Measurements from ENCODE around the gene KLHL5. TPM values are rescaled to one million over a fixed set of nuclear protein-coding genes. Genes with fewer than 3 reads are reported as not detected.

KLHL5 gene
- polyA plus RNA-seq, 1 donor from 2014 or later = 33.8 TPM

GRCh38 chr4:39020130-39020529 is 41.9 kb upstream of the KLHL5 start:
- Histone ChIP-seq H4K20me1 (ENCODE audit: insufficient read depth) (no peaks in the 10 kb centered on the region), H3K36me3 (ENCODE audit: insufficient read depth, low read length) (no peaks in the 10 kb centered on the region), H3K4me2 (ENCODE audit: low read length) (no peak overlapping the region), H3K79me2 (replicated peaks; ENCODE audit: insufficient read depth, low read length) (no peaks in the 10 kb centered on the region), H3K9me2 (ENCODE audit: insufficient read depth, low read length) (no peaks in the 10 kb centered on the region), H3K9ac (ENCODE audit: low read length) (no peak overlapping the region), H3K9me3 (ENCODE audit: low read length) (no peaks in the 10 kb centered on the region), H3F3A (ENCODE audit: insufficient read depth, low read length, poor library complexity, severe bottlenecking) (no peaks in the 10 kb centered on the region), H3K4me3 (ENCODE audit: low read length) (no peak overlapping the region), H3K27me3 (ENCODE audit: insufficient read depth, low read depth, low read length) (no peaks in the 10 kb centered on the region), H2AFZ (ENCODE audit: low read depth, low read length) (no peak overlapping the region), H3K27ac (ENCODE audit: low read length) (no peak overlapping the region)
- TF ChIP-seq REST (IDR thresholded peaks at IDR 0.05; ENCODE audit: borderline replicate concordance) (no peak), TAF1 (IDR thresholded peaks at IDR 0.05; ENCODE audit: low read depth) (no peak), MXI1 (conservative IDR thresholded peaks at IDR 0.05; ENCODE audit: poor library complexity, severe bottlenecking) (no peak), EP300 (conservative IDR thresholded peaks at IDR 0.05; ENCODE audit: poor library complexity, severe bottlenecking) (no peak), EZH2 (IDR thresholded peaks at IDR 0.05; ENCODE audit: borderline replicate concordance, insufficient read depth, low read length, poor library complexity, severe bottlenecking) (no peak), SMC3 (conservative IDR thresholded peaks at IDR 0.05; ENCODE audit: poor library complexity) (no peak), RAD21 (conservative IDR thresholded peaks at IDR 0.05) (no peak), CTCF (IDR thresholded peaks at IDR 0.05; ENCODE audit: poor library complexity, severe bottlenecking) (no peak), POLR2AphosphoS5 (IDR thresholded peaks at IDR 0.05) (no peak)

GRCh38 chr4:39021631-39022030 is 40.4 kb upstream of the KLHL5 start:
- Histone ChIP-seq H3K27me3 (ENCODE audit: insufficient read depth, low read depth, low read length) (no peaks in the 10 kb centered on the region), H2AFZ (ENCODE audit: low read depth, low read length) (no peak overlapping the region), H3K4me3 (ENCODE audit: low read length) (no peak overlapping the region), H3K79me2 (replicated peaks; ENCODE audit: insufficient read depth, low read length) (no peaks in the 10 kb centered on the region), H4K20me1 (ENCODE audit: insufficient read depth) (no peaks in the 10 kb centered on the region), H3F3A (ENCODE audit: insufficient read depth, low read length, poor library complexity, severe bottlenecking) (no peaks in the 10 kb centered on the region), H3K9ac (ENCODE audit: low read length) (no peak overlapping the region), H3K9me2 (ENCODE audit: insufficient read depth, low read length) (no peaks in the 10 kb centered on the region), H3K9me3 (ENCODE audit: low read length) (no peaks in the 10 kb centered on the region), H3K4me2 (ENCODE audit: low read length) (no peak overlapping the region), H3K27ac (ENCODE audit: low read length) (no peak overlapping the region), H3K36me3 (ENCODE audit: insufficient read depth, low read length) (no peaks in the 10 kb centered on the region)
- TF ChIP-seq EZH2 (IDR thresholded peaks at IDR 0.05; ENCODE audit: borderline replicate concordance, insufficient read depth, low read length, poor library complexity, severe bottlenecking) = no peak
- no peak for TF ChIP-seq TAF1 (IDR thresholded peaks at IDR 0.05; ENCODE audit: low read depth)
- TF ChIP-seq POLR2AphosphoS5 (IDR thresholded peaks at IDR 0.05) = no peak
- TF ChIP-seq CTCF (IDR thresholded peaks at IDR 0.05; ENCODE audit: poor library complexity, severe bottlenecking) = no peak
- TF ChIP-seq RAD21 (conservative IDR thresholded peaks at IDR 0.05) = no peak
- no peak for TF ChIP-seq SMC3 (conservative IDR thresholded peaks at IDR 0.05; ENCODE audit: poor library complexity)
- TF ChIP-seq EP300 (conservative IDR thresholded peaks at IDR 0.05; ENCODE audit: poor library complexity, severe bottlenecking) = no peak
- TF ChIP-seq MXI1 (conservative IDR thresholded peaks at IDR 0.05; ENCODE audit: poor library complexity, severe bottlenecking) = no peak
- TF ChIP-seq REST (IDR thresholded peaks at IDR 0.05; ENCODE audit: borderline replicate concordance) = no peak

Data from neural cell (in vitro differentiated cells).